HepG2 (cell line): ENCODE measurements around the gene SH3PXD2A. TPM values are rescaled to one million over a fixed set of nuclear protein-coding genes. Genes with fewer than 3 reads are reported as not detected.

Source experiments
- HNF1B ChIP-seq: sonication (generic); formaldehyde crosslinking; IDR thresholded peaks from 2 replicates; pipeline ENCODE4 v1.5.1; 2020; ENCODE audit warnings: mild to moderate bottlenecking, moderate library complexity, missing genetic modification reagents
- NFAT5 ChIP-seq: sonication (generic); formaldehyde crosslinking; IDR thresholded peaks from 2 replicates; pipeline ENCODE4 v1.4.0; 2020; ENCODE audit warnings: missing genetic modification reagents
- NFYB ChIP-seq: sonication (generic); formaldehyde crosslinking; IDR thresholded peaks from 2 replicates; pipeline ENCODE4 v1.4.0; 2020; ENCODE audit warnings: missing genetic modification reagents
- SAFB2 ChIP-seq: sonication (generic); formaldehyde crosslinking; IDR thresholded peaks from 2 replicates; pipeline ENCODE4 v1.5.1; 2020; ENCODE audit warnings: missing genetic modification reagents, low read depth, mild to moderate bottlenecking, borderline replicate concordance
- SIN3A ChIP-seq: IDR thresholded peaks from 2 replicates; pipeline ENCODE4 v1.6.1; 2011; ENCODE audit warnings: low read depth, mild to moderate bottlenecking, control low read depth, low read length, borderline replicate concordance
- polyA plus RNA-seq, 8 experiments: library from polyadenylated mRNA; depleted of rRNA in 3 of 8; stranded (reverse) in 7 of 8; unstranded in 1 of 8; fragments of >200 nt; fragmentation: Illumina TruSeq in 4 of 8; extraction: Trizol in 4 of 8; gene quantifications; 2 replicates each; pipeline versions ENCODE4 v1.2.1 to v1.2.3, GENCODE V29; 2011 to 2016; ENCODE audit warnings: low read depth in 4 of 8, missing spikeins in 1 of 8, mixed read lengths in 1 of 8; ENCODE audit not compliant: insufficient read depth in 1 of 8
- total RNA-seq, 5 experiments: library from RNA; depleted of rRNA; stranded (reverse); fragments of >200 nt; fragmentation: Illumina TruSeq; extraction: Trizol; gene quantifications; 2 replicates each; pipeline ENCODE4 v1.2.3, GENCODE V29; 2016; ENCODE audit warnings: low read depth in 1 of 5

Gene SH3PXD2A
- total and polyA plus RNA-seq, 2 of the 13 experiments (the other 11 are each of a cell fraction or from before 2014, with no cell fraction given), result 11.1 to 11.3 TPM

- TF ChIP-seq SAFB2 (CRISPR knock-in tag) (no peak), HNF1B (no peak), SIN3A (no peak), NFYB (no peak), NFAT5 (CRISPR knock-in tag) (no peak)
These were observed 35.9 kb downstream of the SH3PXD2A start (continued) for GRCh38 chr10:103819493-103819892.
